Endothelial cell (in vitro differentiated cells): ENCODE measurements around the gene LRRC2. TPM values are rescaled to one million over a fixed set of nuclear protein-coding genes. Genes with fewer than 3 reads are reported as not detected.
A peak's percentile ranks its signal among the peaks of the same experiment; 100 is the strongest.

Experiments
- DNase-seq: peaks from one replicate; pipeline ENCODE4 v3.0.0; 2021; ENCODE audit warnings: low spot score
- H3K27ac Mint-ChIP-seq: one replicate; pipeline ENCODE4 v1.8.0; 2021; ENCODE audit warnings: mixed read lengths, inconsistent platforms; ENCODE audit not compliant: unreplicated experiment
- H3K27me3 Mint-ChIP-seq: one replicate; pipeline ENCODE4 v1.8.0; 2021; ENCODE audit warnings: mild to moderate bottlenecking, moderate library complexity, mixed read lengths, inconsistent platforms; ENCODE audit not compliant: unreplicated experiment
- H3K36me3 Mint-ChIP-seq: one replicate; pipeline ENCODE4 v1.8.0; 2021; ENCODE audit warnings: mild to moderate bottlenecking, low read depth, mixed read lengths, inconsistent platforms; ENCODE audit not compliant: unreplicated experiment
- H3K4me1 Mint-ChIP-seq: one replicate; pipeline ENCODE4 v1.8.0; 2021; ENCODE audit warnings: mild to moderate bottlenecking, mixed read lengths, inconsistent platforms; ENCODE audit not compliant: unreplicated experiment
- H3K4me3 Mint-ChIP-seq: one replicate; pipeline ENCODE4 v1.8.0; 2021; ENCODE audit warnings: mild to moderate bottlenecking, mixed read lengths, inconsistent platforms; ENCODE audit not compliant: unreplicated experiment
- H3K9me3 Mint-ChIP-seq: one replicate; pipeline ENCODE4 v1.8.0; 2021; ENCODE audit warnings: mixed read lengths, inconsistent platforms; ENCODE audit not compliant: unreplicated experiment
- total RNA-seq: library from RNA; stranded (reverse); fragmentation: NEBNext Ultra II Directional; extraction: Animal tissue kit (Norgen Biotek cat#: 25700); gene quantifications from one replicate; pipeline ENCODE4 v1.2.1, GENCODE V29; 2021; ENCODE audit not compliant: unreplicated experiment
- TF ChIP-seq, protein P1 (sequence below): fragments of 200-600 bp; sonication (generic); IDR thresholded peaks from one replicate; pipeline ENCODE4 v1.5.0; 2021; ENCODE audit warnings: antibody characterized with exemption; ENCODE audit not compliant: unreplicated experiment

LRRC2 gene
- total RNA-seq, 1 donor from 2014 or later, result 0.23 TPM

DNA sequence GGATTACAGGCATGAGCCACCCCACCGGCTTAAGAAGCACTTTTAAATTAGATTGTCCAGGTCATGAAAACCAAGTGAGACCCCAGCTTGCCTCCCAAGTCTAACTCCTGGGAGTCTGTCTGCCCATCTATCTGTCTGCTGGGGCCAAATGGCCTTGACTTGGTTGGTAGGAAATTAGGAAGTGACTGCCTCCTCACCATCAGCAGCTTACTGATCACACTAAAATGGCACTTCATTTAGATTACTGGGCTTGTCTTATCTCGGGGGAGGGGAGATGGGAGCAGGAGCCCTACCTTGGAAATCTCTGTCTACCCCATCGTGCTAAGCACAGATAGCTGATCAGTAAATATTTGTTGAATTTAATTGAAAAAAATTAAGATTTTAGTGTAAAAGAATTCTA lies 5.6 kb upstream of the LRRC2 start:
- no peaks in the 10 kb centered on the region for H3K9me3 Mint-ChIP-seq
- H3K4me3 Mint-ChIP-seq, result no peak overlapping the region
- peaks cover 1% of the 10 kb centered on the region for H3K27me3 Mint-ChIP-seq
- H3K27ac Mint-ChIP-seq, result no peak overlapping the region
- H3K4me1 Mint-ChIP-seq, result peaks cover 21% of the 10 kb centered on the region
- TF ChIP-seq, protein P1, sequence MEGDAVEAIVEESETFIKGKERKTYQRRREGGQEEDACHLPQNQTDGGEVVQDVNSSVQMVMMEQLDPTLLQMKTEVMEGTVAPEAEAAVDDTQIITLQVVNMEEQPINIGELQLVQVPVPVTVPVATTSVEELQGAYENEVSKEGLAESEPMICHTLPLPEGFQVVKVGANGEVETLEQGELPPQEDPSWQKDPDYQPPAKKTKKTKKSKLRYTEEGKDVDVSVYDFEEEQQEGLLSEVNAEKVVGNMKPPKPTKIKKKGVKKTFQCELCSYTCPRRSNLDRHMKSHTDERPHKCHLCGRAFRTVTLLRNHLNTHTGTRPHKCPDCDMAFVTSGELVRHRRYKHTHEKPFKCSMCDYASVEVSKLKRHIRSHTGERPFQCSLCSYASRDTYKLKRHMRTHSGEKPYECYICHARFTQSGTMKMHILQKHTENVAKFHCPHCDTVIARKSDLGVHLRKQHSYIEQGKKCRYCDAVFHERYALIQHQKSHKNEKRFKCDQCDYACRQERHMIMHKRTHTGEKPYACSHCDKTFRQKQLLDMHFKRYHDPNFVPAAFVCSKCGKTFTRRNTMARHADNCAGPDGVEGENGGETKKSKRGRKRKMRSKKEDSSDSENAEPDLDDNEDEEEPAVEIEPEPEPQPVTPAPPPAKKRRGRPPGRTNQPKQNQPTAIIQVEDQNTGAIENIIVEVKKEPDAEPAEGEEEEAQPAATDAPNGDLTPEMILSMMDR, result no peak
- DNase-seq, result no peak
- no peaks in the 10 kb centered on the region for H3K36me3 Mint-ChIP-seq

DNA sequence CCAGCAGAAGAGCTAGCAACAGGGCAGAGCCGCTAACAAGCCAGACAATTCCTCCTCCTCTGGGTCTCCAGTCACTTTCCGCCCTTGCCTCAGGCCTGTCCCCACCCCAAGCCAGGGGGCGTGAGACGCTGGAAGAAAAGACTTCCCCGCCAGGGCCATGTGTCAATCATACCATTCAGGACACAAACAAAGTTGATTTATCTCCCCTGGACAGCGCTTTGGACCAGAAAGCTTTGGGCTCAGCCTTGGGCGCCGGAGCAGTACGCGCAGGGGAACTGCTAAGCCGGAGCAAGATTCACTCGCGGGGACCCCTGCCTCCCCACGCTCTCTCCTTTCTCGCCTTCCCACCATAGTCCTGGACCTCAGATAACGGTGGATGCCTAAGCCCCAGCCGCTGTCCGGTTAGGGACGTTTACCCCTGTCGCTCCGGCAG lies 479 bp downstream of the LRRC2 start:
- Mint-ChIP-seq H3K4me1 (peaks cover 8% of the 10 kb centered on the region), H3K9me3 (no peaks in the 10 kb centered on the region), H3K4me3 (peak overlapping the region; percentile 90), H3K27me3 (peaks cover 2% of the 10 kb centered on the region), H3K36me3 (no peaks in the 10 kb centered on the region), H3K27ac (peak overlapping the region; percentile 44)
- TF ChIP-seq, protein P1, result no peak
- peak; percentile 42 for DNase-seq

DNA sequence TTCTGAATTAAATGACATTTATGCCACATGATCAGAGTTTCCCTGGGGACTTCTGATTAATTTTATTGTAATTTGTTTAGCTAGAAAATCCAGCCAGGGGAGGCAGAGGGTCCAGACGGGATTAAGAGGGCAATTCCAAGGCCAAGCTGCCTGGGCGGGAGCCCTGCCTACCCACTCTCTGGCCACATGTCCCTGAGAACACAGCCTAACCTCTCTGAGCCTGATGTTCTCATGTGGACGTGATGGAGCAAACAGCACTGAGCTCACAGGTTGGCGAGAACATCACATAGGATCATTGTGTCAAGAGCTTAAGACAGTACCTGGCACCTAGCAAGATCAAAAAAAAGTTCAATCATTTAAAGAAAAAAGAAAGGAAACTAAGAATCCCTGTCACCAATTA lies 1.0 kb downstream of the LRRC2 start:
- no peaks in the 10 kb centered on the region for H3K36me3 Mint-ChIP-seq
- no peaks in the 10 kb centered on the region for H3K9me3 Mint-ChIP-seq
- DNase-seq, result no peak
- peaks cover 8% of the 10 kb centered on the region for H3K4me1 Mint-ChIP-seq
- H3K4me3 Mint-ChIP-seq, result peak overlapping the region; percentile 90
- TF ChIP-seq, protein P1, result no peak
- peaks cover 2% of the 10 kb centered on the region for H3K27me3 Mint-ChIP-seq
- peak overlapping the region; percentile 44 for H3K27ac Mint-ChIP-seq

DNA sequence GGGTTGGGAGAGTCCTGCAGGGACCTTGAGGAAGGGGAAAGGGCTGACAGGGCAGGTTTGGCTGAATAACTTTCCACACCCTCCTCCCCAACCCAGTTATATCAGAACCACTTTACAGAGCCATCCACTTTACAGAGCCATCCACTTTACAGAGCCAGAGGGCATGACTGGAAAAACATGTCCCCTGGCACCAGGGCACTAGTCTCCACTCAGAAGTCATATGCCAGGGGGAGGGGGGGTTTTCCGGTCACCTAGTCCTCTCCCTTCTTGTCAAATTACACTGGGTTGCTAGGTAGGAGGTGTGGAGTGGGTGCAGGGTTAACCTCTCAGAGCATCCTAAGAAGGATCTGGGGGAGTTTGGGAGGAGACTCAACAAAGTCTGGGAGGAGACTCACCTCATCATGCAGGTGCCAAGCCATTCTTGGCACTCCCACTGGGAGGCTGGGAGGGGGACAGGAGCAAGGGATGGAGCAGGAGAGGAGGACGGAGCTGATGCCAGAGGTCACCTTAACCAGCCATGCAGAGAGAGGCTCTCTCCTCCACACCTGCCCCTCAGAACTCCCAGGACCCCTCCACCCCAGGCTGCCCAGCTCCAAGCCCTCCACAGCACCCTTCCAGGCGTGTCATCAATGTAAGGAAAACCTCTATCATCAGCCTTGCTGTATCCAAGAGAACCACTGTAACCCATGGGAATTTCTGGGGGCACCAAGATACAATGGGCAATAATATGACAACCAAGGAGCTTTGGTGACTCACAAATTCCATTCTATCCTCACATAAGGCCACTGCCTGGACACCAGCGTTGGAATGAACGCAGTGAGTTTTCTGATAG lies 1.7 kb downstream of the LRRC2 start:
- H3K27ac Mint-ChIP-seq, result no peak overlapping the region
- H3K36me3 Mint-ChIP-seq, result no peaks in the 10 kb centered on the region
- H3K9me3 Mint-ChIP-seq, result no peaks in the 10 kb centered on the region
- TF ChIP-seq, protein P1, result no peak
- H3K27me3 Mint-ChIP-seq, result peaks cover 2% of the 10 kb centered on the region
- no peak for DNase-seq
- peaks cover 8% of the 10 kb centered on the region for H3K4me1 Mint-ChIP-seq
- H3K4me3 Mint-ChIP-seq, result no peak overlapping the region

DNA sequence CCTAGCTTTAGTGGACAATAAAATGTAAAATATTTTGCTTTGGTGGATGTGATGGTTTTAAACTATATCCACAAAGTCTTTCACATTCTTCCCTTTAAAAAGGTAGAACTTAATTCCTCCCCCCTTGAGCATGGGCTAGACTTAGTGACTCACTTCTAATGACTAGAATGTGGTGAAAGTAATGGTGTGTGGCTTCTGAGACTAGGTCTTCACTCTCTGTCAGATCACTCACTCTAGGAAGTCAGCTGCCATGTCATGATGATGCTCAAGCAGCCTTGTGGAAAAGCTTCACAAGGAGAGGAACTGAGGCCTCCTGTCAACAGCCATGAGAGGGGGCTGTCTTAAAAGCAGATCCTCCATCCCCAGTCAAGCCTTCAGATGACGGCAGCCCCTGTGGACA lies 4.2 kb downstream of the LRRC2 start:
- Mint-ChIP-seq H3K9me3 (no peaks in the 10 kb centered on the region), H3K27ac (no peak overlapping the region), H3K4me1 (peaks cover 8% of the 10 kb centered on the region), H3K27me3 (peaks cover 2% of the 10 kb centered on the region), H3K36me3 (no peaks in the 10 kb centered on the region), H3K4me3 (no peak overlapping the region)
- TF ChIP-seq, protein P1, result no peak
- DNase-seq, result no peak
